Measurements from ENCODE around the gene TRIM40. TPM values are rescaled to one million over a fixed set of nuclear protein-coding genes. Genes with fewer than 3 reads are reported as not detected.

Gene TRIM40
- polyA plus RNA-seq, 2 of the 4 experiments (the other 2 are of a cell fraction) = 0.05 TPM

- CTCF ChIA-PET = interaction anchor here (7.2 kb wide), 1 partner anchor 15 kb away, joined by 56 read pairs; no protein-coding TSS in a partner anchor
- whole genome bisulfite sequencing (ENCODE audit: missing lambda C conversion rate) = 74% methylated on average over 7 of the region's 7 CpGs
These were observed 9.9 kb downstream of the TRIM40 start for GRCh38 chr6:30145818-30146217.

GRCh38 chr6:30147096-30147495 is 11.2 kb downstream of the TRIM40 start:
- POLR2A ChIA-PET = no interaction called here
- no peak for DNase-seq (ENCODE audit: low read depth in 1 of 2, low spot score in 1 of 2)

More at GRCh38 chr6:30145818-30146217, 9.9 kb downstream of the TRIM40 start:
- Histone ChIP-seq H3K9me3 (no peaks in the 10 kb centered on the region), H3K4me2 (no peak overlapping the region), H3K4me3 (no peak overlapping the region), H3K4me1 (no peaks in the 10 kb centered on the region), H3K27ac (no peak overlapping the region)
- TF ChIP-seq CBX2 (IDR thresholded peaks at IDR 0.05; ENCODE audit: borderline replicate concordance, low read depth) = no peak
- TF ChIP-seq CTCF (IDR thresholded peaks at IDR 0.05) = no peak
- no peak for TF ChIP-seq SMC3 (IDR thresholded peaks at IDR 0.05)
- TF ChIP-seq RFX5 (IDR thresholded peaks at IDR 0.05) = no peak
- no peak for TF ChIP-seq FOSL2 (IDR thresholded peaks at IDR 0.05)
- TF ChIP-seq FOSL2 (CRISPR knock-in tag; IDR thresholded peaks at IDR 0.05) = no peak
- TF ChIP-seq HEYL (CRISPR knock-in tag; IDR thresholded peaks at IDR 0.05) = no peak
- TF ChIP-seq HOXB5 (CRISPR knock-in tag; IDR thresholded peaks at IDR 0.05) = no peak
- no peak for TF ChIP-seq HDAC2 (IDR thresholded peaks at IDR 0.05)
- TF ChIP-seq MYC (IDR thresholded peaks at IDR 0.05; ENCODE audit: borderline replicate concordance, low read length) = no peak
- TF ChIP-seq ATOH8 (CRISPR knock-in tag; IDR thresholded peaks at IDR 0.05; ENCODE audit: low read depth) = no peak
- TF ChIP-seq E2F6 (IDR thresholded peaks at IDR 0.05; ENCODE audit: borderline replicate concordance, low read depth) = no peak
- no peak for TF ChIP-seq MAX (IDR thresholded peaks at IDR 0.05)
- TF ChIP-seq ELK1 (IDR thresholded peaks at IDR 0.05; ENCODE audit: low read depth, low read length) = no peak
- no peak for TF ChIP-seq ZFP36 (IDR thresholded peaks at IDR 0.05; ENCODE audit: borderline replicate concordance, partially characterized antibody)
- TF ChIP-seq CBX8 (IDR thresholded peaks at IDR 0.05) = no peak
- no peak for TF ChIP-seq TP53 (CRISPR knock-in tag; IDR thresholded peaks at IDR 0.05)
- no peak for TF ChIP-seq POLR2AphosphoS2 (conservative IDR thresholded peaks at IDR 0.05; ENCODE audit: low read length)
- no peak for TF ChIP-seq MAZ (IDR thresholded peaks at IDR 0.05; ENCODE audit: borderline replicate concordance, low read depth, low read length)
- no peak for ATAC-seq
- no peak for DNase-seq (ENCODE audit: low read depth in 1 of 2, low spot score in 1 of 2)
- POLR2A ChIA-PET = no interaction called here
- FAIRE-seq = no peak

More at GRCh38 chr6:30147096-30147495, 11.2 kb downstream of the TRIM40 start:
- Histone ChIP-seq H3K9me3 (no peaks in the 10 kb centered on the region), H3K4me2 (no peak overlapping the region), H3K4me3 (no peak overlapping the region), H3K27ac (no peak overlapping the region), H3K4me1 (0 out of 3 replicates have a peak, but pooled peaks cover under 1% of the 10 kb centered on the region)
- ATAC-seq (no peak), FAIRE-seq (no peak)
- CTCF ChIA-PET = interaction anchor here (7.2 kb wide), 1 partner anchor 16 kb away, joined by 56 read pairs; no protein-coding TSS in a partner anchor
- WGBS (ENCODE audit: missing lambda C conversion rate) = 100% methylated on average over 1 of the region's 3 CpGs
- TF ChIP-seq POLR2AphosphoS2 (conservative IDR thresholded peaks at IDR 0.05; ENCODE audit: low read length) = no peak
- TF ChIP-seq KDM5A (IDR thresholded peaks at IDR 0.05) = no peak
- TF ChIP-seq MAFK (IDR thresholded peaks at IDR 0.05; ENCODE audit: partially characterized antibody) = no peak
- no peak for TF ChIP-seq EP300 (IDR thresholded peaks at IDR 0.05)
- no peak for TF ChIP-seq HOXA7 (CRISPR knock-in tag; IDR thresholded peaks at IDR 0.05)
- TF ChIP-seq CBX2 (IDR thresholded peaks at IDR 0.05; ENCODE audit: borderline replicate concordance, low read depth) = no peak
- no peak for TF ChIP-seq CHD4 (IDR thresholded peaks at IDR 0.05; ENCODE audit: borderline replicate concordance)
- no peak for TF ChIP-seq FOSB (CRISPR knock-in tag; IDR thresholded peaks at IDR 0.05)
- no peak for TF ChIP-seq TFCP2L1 (CRISPR knock-in tag; IDR thresholded peaks at IDR 0.05)
- TF ChIP-seq BCL3 (IDR thresholded peaks at IDR 0.05) = no peak
- TF ChIP-seq ZSCAN20 (CRISPR knock-in tag; IDR thresholded peaks at IDR 0.05) = no peak
- TF ChIP-seq BHLHE40 (IDR thresholded peaks at IDR 0.05; ENCODE audit: low read depth, low read length) = no peak
- no peak for TF ChIP-seq SREBF2 (IDR thresholded peaks at IDR 0.05)
- TF ChIP-seq HDAC2 (IDR thresholded peaks at IDR 0.05) = no peak
- no peak for TF ChIP-seq PBX3 (IDR thresholded peaks at IDR 0.05)
- no peak for TF ChIP-seq NFE2L2 (conservative IDR thresholded peaks at IDR 0.05; ENCODE audit: low read length)

Measured in A549 (cell line).